NB4 (cell line): ENCODE measurements around the gene INPP5A.

ENCODE experiments used
- DNase-seq: peaks from one replicate; pipeline ENCODE4 v3.0.0; 2010; ENCODE audit warnings: low read depth
- H3K4me3 ChIP-seq: one replicate; pipeline ENCODE4 v1.5.1; 2011; ENCODE audit warnings: mild to moderate bottlenecking, low read depth, low read length, moderate library complexity
- MYC ChIP-seq: IDR thresholded peaks from 2 replicates; pipeline ENCODE4 v1.6.1; 2011; ENCODE audit warnings: low read depth, low read length
- POLR2A ChIP-seq: IDR thresholded peaks from 2 replicates; pipeline ENCODE4 v1.6.1; 2011; ENCODE audit warnings: mild to moderate bottlenecking; ENCODE audit not compliant: insufficient read length; ENCODE audit errors: extremely low read depth
- TF ChIP-seq, protein P1 (sequence below): IDR thresholded peaks from one replicate; pipeline ENCODE4 v1.5.1; 2012; ENCODE audit warnings: low read depth, low read length
- TF ChIP-seq, protein P2 (sequence below): IDR thresholded peaks from 2 replicates; pipeline ENCODE4 v1.6.1; 2011; ENCODE audit warnings: low read depth, low read length

Gene INPP5A

DNA sequence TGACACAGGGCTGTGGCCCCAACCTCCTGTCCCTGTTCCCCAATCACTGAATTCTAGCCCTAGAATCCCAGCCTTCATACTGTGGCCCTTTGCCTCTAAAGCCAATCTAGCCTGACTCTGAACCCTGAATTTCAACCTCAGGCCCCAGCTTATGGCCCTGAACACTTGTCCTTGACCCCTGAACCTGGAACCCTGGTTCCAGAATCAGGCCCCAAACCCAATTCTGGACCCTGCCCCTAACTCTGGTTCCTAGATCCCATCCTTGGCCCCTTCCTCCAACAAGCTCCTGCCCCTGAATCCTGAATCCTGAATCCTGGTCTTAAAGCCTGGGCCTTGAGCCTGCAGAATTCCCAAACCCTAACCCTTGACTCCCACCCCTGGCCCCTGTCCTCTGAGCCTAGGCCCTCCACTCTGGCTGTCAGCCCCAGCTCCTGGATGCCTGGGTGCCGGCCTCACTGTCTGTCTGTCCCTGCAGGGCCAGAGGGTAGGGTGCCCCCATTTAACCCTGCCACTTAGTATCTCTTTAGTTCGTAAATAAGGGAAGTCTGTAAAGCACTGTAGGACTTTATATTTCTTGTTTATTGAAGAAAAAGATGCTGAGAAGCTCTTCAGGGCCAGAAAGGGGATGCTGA, 1.3 kb downstream of the INPP5A start:
- DNase-seq: peak; percentile 52
- TF ChIP-seq, protein P1, sequence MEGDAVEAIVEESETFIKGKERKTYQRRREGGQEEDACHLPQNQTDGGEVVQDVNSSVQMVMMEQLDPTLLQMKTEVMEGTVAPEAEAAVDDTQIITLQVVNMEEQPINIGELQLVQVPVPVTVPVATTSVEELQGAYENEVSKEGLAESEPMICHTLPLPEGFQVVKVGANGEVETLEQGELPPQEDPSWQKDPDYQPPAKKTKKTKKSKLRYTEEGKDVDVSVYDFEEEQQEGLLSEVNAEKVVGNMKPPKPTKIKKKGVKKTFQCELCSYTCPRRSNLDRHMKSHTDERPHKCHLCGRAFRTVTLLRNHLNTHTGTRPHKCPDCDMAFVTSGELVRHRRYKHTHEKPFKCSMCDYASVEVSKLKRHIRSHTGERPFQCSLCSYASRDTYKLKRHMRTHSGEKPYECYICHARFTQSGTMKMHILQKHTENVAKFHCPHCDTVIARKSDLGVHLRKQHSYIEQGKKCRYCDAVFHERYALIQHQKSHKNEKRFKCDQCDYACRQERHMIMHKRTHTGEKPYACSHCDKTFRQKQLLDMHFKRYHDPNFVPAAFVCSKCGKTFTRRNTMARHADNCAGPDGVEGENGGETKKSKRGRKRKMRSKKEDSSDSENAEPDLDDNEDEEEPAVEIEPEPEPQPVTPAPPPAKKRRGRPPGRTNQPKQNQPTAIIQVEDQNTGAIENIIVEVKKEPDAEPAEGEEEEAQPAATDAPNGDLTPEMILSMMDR: no peak
- TF ChIP-seq MYC: no peak
- TF ChIP-seq POLR2A: no peak
- TF ChIP-seq, protein P2, sequence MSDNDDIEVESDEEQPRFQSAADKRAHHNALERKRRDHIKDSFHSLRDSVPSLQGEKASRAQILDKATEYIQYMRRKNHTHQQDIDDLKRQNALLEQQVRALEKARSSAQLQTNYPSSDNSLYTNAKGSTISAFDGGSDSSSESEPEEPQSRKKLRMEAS: no peak
- H3K4me3 ChIP-seq: peak overlapping the region; percentile 92

GRCh38 chr10:132539431-132539839, 1.8 kb downstream of the INPP5A start:
- peak overlapping the region; percentile 92 for H3K4me3 ChIP-seq
- TF ChIP-seq, protein P2: no peak
- TF ChIP-seq POLR2A: no peak
- TF ChIP-seq, protein P1: no peak
- no peak for TF ChIP-seq MYC
- no peak for DNase-seq

DNA sequence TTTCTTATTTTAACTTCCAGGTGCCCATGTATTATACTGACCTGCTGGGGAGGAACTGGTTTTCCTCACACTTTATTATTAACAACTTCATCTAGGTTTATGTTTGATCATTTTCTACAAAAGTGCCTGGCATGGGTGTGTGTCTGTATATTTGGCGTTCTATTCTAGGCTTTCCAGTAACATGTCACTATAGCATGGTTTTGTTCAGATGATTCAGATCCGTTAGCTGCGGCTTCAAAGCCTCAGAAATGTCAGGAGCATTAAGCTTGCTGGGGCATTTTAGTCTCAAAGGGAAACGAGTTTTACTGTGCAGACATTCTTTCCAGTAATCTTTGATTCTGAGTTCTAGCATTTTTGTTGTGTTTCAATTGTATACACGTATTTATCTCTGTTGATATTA, 2.3 kb downstream of the INPP5A start:
- peak; percentile 67 for DNase-seq
- TF ChIP-seq, protein P2: no peak
- TF ChIP-seq, protein P1: no peak
- no peak for TF ChIP-seq POLR2A
- no peak for TF ChIP-seq MYC
- peak overlapping the region; percentile 92 for H3K4me3 ChIP-seq

DNA sequence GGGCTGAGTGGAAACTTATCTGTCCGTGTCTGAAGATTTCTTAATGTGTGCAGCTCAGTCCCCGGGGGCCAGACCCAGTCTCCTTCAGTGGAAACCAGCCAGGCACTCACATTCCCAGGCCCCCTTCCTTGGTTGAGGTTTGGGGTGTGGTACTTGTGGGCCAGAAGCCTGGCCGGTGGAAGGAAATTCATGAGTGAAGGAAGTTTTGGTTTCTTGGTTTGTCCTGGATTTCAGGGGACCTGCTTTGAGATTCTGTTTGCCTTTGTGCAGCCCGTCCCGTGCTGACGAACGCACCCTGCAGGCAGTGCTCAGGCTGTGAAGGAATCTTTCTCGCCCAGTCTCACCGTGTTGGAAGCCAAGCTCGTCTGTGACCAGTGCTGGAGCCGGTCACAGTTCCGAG, 2.9 kb downstream of the INPP5A start:
- TF ChIP-seq MYC (0 out of 2 replicates have a peak, but pooled peaks have one; percentile 15), POLR2A (no peak)
- DNase-seq: peak; percentile 51
- peak overlapping the region; percentile 92 for H3K4me3 ChIP-seq

DNA sequence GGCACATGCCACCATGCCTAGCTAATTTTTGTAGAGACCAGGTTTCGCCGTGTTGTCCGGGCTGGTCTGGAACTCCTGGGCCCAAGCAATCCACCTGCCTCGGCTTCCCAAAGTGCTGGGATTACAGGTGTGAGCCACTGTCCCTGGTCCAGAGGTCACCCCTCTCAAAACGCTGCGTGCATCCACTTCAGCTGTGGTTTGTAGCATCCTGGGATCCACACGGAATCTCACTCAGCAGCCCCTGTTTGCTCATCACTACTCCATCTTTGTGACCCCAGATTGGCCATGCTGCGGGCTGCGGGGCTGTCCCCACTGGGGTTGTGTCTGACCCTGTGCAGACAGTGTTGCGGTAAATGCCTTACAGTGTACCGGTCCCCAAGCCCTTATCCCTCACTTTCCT, 3.5 kb downstream of the INPP5A start:
- TF ChIP-seq, protein P2: no peak
- TF ChIP-seq POLR2A: no peak
- H3K4me3 ChIP-seq: no peak overlapping the region
- DNase-seq: no peak

- no peak for TF ChIP-seq POLR2A
- TF ChIP-seq, protein P2: no peak
- TF ChIP-seq, protein P1: no peak
Observed at GRCh38 chr10:132541601-132542011, 4.0 kb downstream of the INPP5A start.

More at GRCh38 chr10:132541601-132542011, 4.0 kb downstream of the INPP5A start:
- DNase-seq: no peak
- H3K4me3 ChIP-seq: no peak overlapping the region
